Measurements from ENCODE around the gene RGS17. TPM values are rescaled to one million over a fixed set of nuclear protein-coding genes. Genes with fewer than 3 reads are reported as not detected.
"Not testable (repeated sequence)": the region's sequence is repeated elsewhere in the genome, so short reads cannot be mapped to it uniquely, and the experiment has no call there.

RGS17 gene
- total RNA-seq, 1 experiment from 2014 or later: 3.8 TPM

- Histone ChIP-seq H3K4me3 (ENCODE audit: insufficient read depth, low read depth, low read length) (no peak overlapping the region), H3K36me3 (replicated peaks; ENCODE audit: control insufficient read depth, insufficient read depth, low read length) (no peaks in the 10 kb centered on the region), H3K27me3 (ENCODE audit: control insufficient read depth, insufficient read depth, low read length) (no peaks in the 10 kb centered on the region)
- no peak for DNase-seq
Measured at GRCh38 chr6:153140299-153140698, 9.2 kb upstream of the RGS17 start.

GRCh38 chr6:153138930-153139329, 7.8 kb upstream of the RGS17 start:
- Histone ChIP-seq H3K36me3 (replicated peaks; ENCODE audit: control insufficient read depth, insufficient read depth, low read length) (no peaks in the 10 kb centered on the region), H3K27me3 (ENCODE audit: control insufficient read depth, insufficient read depth, low read length) (no peaks in the 10 kb centered on the region), H3K4me3 (ENCODE audit: insufficient read depth, low read depth, low read length) (no peak overlapping the region)
- DNase-seq: no peak

- H3K4me3 ChIP-seq (ENCODE audit: insufficient read depth, low read depth, low read length): no peak overlapping the region
- H3K27me3 ChIP-seq (ENCODE audit: control insufficient read depth, insufficient read depth, low read length): peaks cover 6% of the 10 kb centered on the region
Measured at GRCh38 chr6:153135681-153136080, 4.6 kb upstream of the RGS17 start.

GRCh38 chr6:153133667-153134066, 2.6 kb upstream of the RGS17 start:
- peaks cover 22% of the 10 kb centered on the region for H3K27me3 ChIP-seq (ENCODE audit: control insufficient read depth, insufficient read depth, low read length)
- not testable (repeated sequence) for H3K36me3 ChIP-seq (replicated peaks; ENCODE audit: control insufficient read depth, insufficient read depth, low read length); H3K4me3 ChIP-seq (ENCODE audit: insufficient read depth, low read depth, low read length); DNase-seq

More at GRCh38 chr6:153135681-153136080, 4.6 kb upstream of the RGS17 start:
- no peaks in the 10 kb centered on the region for H3K36me3 ChIP-seq (replicated peaks; ENCODE audit: control insufficient read depth, insufficient read depth, low read length)
- DNase-seq: no peak

GRCh38 chr6:153130515-153131036, 506 bp downstream of the RGS17 start:
- Histone ChIP-seq H3K27me3 (ENCODE audit: control insufficient read depth, insufficient read depth, low read length) (peaks cover 22% of the 10 kb centered on the region), H3K4me3 (ENCODE audit: insufficient read depth, low read depth, low read length) (peak overlapping the region; percentile 58), H3K36me3 (replicated peaks; ENCODE audit: control insufficient read depth, insufficient read depth, low read length) (no peaks in the 10 kb centered on the region)
- no peak for DNase-seq

- peak; percentile 62 for DNase-seq
- H3K27me3 ChIP-seq (ENCODE audit: control insufficient read depth, insufficient read depth, low read length): peaks cover 22% of the 10 kb centered on the region
- no peaks in the 10 kb centered on the region for H3K36me3 ChIP-seq (replicated peaks; ENCODE audit: control insufficient read depth, insufficient read depth, low read length)
- peak overlapping the region; percentile 58 for H3K4me3 ChIP-seq (ENCODE audit: insufficient read depth, low read depth, low read length)
Measured at GRCh38 chr6:153129873-153130514, 1.1 kb downstream of the RGS17 start.

- Histone ChIP-seq H3K4me3 (ENCODE audit: insufficient read depth, low read depth, low read length) (no peak overlapping the region), H3K27me3 (ENCODE audit: control insufficient read depth, insufficient read depth, low read length) (peaks cover 16% of the 10 kb centered on the region)
- DNase-seq: no peak
Measured at GRCh38 chr6:153126218-153126617, 4.9 kb downstream of the RGS17 start.

GRCh38 chr6:153125032-153125431, 6.0 kb downstream of the RGS17 start:
- DNase-seq: no peak

More at GRCh38 chr6:153126218-153126617, 4.9 kb downstream of the RGS17 start:
- no peaks in the 10 kb centered on the region for H3K36me3 ChIP-seq (replicated peaks; ENCODE audit: control insufficient read depth, insufficient read depth, low read length)

GRCh38 chr6:153123801-153124200, 7.3 kb downstream of the RGS17 start:
- H3K27me3 ChIP-seq (ENCODE audit: control insufficient read depth, insufficient read depth, low read length): no peaks in the 10 kb centered on the region
- no peaks in the 10 kb centered on the region for H3K36me3 ChIP-seq (replicated peaks; ENCODE audit: control insufficient read depth, insufficient read depth, low read length)
- no peak overlapping the region for H3K4me3 ChIP-seq (ENCODE audit: insufficient read depth, low read depth, low read length)
- no peak for DNase-seq

More at GRCh38 chr6:153125032-153125431, 6.0 kb downstream of the RGS17 start:
- Histone ChIP-seq H3K4me3 (ENCODE audit: insufficient read depth, low read depth, low read length) (no peak overlapping the region), H3K27me3 (ENCODE audit: control insufficient read depth, insufficient read depth, low read length) (peaks cover 11% of the 10 kb centered on the region), H3K36me3 (replicated peaks; ENCODE audit: control insufficient read depth, insufficient read depth, low read length) (no peaks in the 10 kb centered on the region)

GRCh38 chr6:153121311-153121710, 9.8 kb downstream of the RGS17 start:
- no peak for DNase-seq
- Histone ChIP-seq H3K27me3 (ENCODE audit: control insufficient read depth, insufficient read depth, low read length) (no peaks in the 10 kb centered on the region), H3K36me3 (replicated peaks; ENCODE audit: control insufficient read depth, insufficient read depth, low read length) (no peaks in the 10 kb centered on the region), H3K4me3 (ENCODE audit: insufficient read depth, low read depth, low read length) (no peak overlapping the region)

- H3K4me3 ChIP-seq (ENCODE audit: insufficient read depth, low read depth, low read length): no peak overlapping the region
- H3K36me3 ChIP-seq (replicated peaks; ENCODE audit: control insufficient read depth, insufficient read depth, low read length): no peaks in the 10 kb centered on the region
- DNase-seq: no peak
- no peaks in the 10 kb centered on the region for H3K27me3 ChIP-seq (ENCODE audit: control insufficient read depth, insufficient read depth, low read length)
Measured at GRCh38 chr6:153117986-153118879, 12.8 kb downstream of the RGS17 start.

GRCh38 chr6:153111082-153111481, 20.0 kb downstream of the RGS17 start:
- not testable (repeated sequence) for H3K27me3 ChIP-seq (ENCODE audit: control insufficient read depth, insufficient read depth, low read length); DNase-seq; H3K36me3 ChIP-seq (replicated peaks; ENCODE audit: control insufficient read depth, insufficient read depth, low read length); H3K4me3 ChIP-seq (ENCODE audit: insufficient read depth, low read depth, low read length)

GRCh38 chr6:153110612-153111011, 20.5 kb downstream of the RGS17 start:
- not testable (repeated sequence) for DNase-seq; H3K36me3 ChIP-seq (replicated peaks; ENCODE audit: control insufficient read depth, insufficient read depth, low read length); H3K4me3 ChIP-seq (ENCODE audit: insufficient read depth, low read depth, low read length); H3K27me3 ChIP-seq (ENCODE audit: control insufficient read depth, insufficient read depth, low read length)

GRCh38 chr6:153108315-153108714, 22.8 kb downstream of the RGS17 start:
- Histone ChIP-seq H3K4me3 (ENCODE audit: insufficient read depth, low read depth, low read length) (no peak overlapping the region), H3K27me3 (ENCODE audit: control insufficient read depth, insufficient read depth, low read length) (no peaks in the 10 kb centered on the region), H3K36me3 (replicated peaks; ENCODE audit: control insufficient read depth, insufficient read depth, low read length) (no peaks in the 10 kb centered on the region)
- no peak for DNase-seq

GRCh38 chr6:153106021-153106420, 25.1 kb downstream of the RGS17 start:
- Histone ChIP-seq H3K27me3 (ENCODE audit: control insufficient read depth, insufficient read depth, low read length) (no peaks in the 10 kb centered on the region), H3K4me3 (ENCODE audit: insufficient read depth, low read depth, low read length) (no peak overlapping the region), H3K36me3 (replicated peaks; ENCODE audit: control insufficient read depth, insufficient read depth, low read length) (no peaks in the 10 kb centered on the region)
- no peak for DNase-seq
